ENCODE results near the gene KLLN.
"Not testable (repeated sequence)": the region's sequence is repeated elsewhere in the genome, so short reads cannot be mapped to it uniquely, and the experiment has no call there.

Gene KLLN, protein sequence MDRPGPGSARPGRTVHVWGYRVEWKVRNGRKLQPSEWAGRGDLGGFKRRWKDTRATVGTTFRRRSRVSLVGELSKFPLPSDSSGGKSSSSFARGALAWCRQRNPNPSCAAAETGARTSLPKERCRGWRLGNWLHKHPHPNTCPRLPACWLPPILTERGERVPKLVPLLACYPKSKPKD

DNA sequence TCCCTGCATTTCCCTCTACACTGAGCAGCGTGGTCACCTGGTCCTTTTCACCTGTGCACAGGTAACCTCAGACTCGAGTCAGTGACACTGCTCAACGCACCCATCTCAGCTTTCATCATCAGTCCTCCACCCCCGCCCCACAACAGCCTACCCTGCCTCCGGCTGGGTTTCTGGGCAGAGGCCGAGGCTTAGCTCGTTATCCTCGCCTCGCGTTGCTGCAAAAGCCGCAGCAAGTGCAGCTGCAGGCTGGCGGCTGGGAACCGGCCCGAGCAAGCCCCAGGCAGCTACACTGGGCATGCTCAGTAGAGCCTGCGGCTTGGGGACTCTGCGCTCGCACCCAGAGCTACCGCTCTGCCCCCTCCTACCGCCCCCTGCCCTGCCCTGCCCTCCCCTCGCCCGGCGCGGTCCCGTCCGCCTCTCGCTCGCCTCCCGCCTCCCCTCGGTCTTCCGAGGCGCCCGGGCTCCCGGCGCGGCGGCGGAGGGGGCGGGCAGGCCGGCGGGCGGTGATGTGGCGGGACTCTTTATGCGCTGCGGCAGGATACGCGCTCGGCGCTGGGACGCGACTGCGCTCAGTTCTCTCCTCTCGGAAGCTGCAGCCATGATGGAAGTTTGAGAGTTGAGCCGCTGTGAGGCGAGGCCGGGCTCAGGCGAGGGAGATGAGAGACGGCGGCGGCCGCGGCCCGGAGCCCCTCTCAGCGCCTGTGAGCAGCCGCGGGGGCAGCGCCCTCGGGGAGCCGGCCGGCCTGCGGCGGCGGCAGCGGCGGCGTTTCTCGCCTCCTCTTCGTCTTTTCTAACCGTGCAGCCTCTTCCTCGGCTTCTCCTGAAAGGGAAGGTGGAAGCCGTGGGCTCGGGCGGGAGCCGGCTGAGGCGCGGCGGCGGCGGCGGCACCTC is at the start of gene KLLN, which contains the start of gene PTEN:
Gene KLLN, minus strand, starts transcription at position 481 of the 891 bp plus-strand sequence. CDS start 1,046 bp downstream, outside the sequence.
Gene PTEN, plus strand, starts transcription at position 573 of the 891 bp plus-strand sequence. CDS start 845 bp downstream, outside the sequence.
- peak; percentile 95 for DNase-seq

DNA sequence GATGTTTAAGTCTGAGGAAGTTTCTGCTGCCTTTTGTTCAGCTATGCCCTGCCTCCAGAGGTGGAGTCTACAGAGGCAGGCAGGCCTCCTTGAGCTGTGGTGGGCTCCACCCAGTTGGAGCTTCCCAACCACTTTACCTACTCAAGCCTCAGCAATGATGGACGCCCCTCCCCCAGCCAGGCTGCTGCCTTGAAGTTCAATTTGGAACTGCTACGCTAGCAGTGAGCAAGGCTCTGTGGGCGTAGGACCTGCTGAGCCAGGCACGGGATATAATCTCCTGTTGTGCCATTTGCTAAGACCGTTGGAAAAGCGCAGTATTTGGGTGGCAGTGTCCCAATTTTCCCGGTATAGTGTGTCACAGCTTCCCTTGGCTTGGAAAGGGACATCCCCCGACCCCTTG is 40.1 kb upstream of the KLLN start:
- not testable (repeated sequence) for DNase-seq

DNA sequence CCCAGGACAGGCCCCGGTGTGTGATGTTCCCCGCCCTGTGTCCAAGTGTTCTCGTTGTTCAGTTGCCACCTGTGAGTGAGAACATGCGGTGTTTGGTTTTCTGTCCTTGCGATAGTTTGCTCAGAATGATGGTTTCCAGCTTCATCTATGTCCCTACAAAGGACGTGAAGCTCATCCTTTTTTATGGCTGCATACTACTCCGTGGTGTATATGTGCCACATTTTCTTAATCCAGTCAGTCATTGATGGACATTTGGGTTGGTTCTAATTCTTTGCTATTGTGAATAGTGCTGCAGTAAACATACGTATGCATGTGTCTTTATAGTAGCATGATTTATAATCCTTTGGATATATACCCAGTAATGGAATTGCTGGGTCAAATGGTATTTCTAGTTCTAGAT is 34.6 kb upstream of the KLLN start:
- DNase-seq, result not testable (repeated sequence)

DNA sequence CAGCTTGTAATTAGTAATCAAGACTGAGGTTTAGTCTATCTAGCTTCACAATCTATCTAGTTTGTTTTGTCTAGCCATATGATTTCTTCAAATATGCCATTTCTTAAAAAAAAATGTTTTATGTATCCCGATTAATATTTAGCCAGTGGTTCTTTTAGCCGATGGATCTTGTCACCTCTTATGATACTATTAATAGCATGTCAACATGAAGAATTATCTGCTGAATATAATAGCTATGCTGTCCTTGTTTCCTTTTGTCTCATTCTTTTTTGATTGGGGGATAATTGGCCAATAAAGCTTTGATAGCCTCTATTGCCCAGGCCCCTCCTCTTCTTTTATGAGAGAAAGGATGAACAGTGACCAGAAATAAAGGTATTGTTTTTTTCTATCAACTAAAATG is 32.9 kb upstream of the KLLN start:
- DNase-seq, result no peak

DNA sequence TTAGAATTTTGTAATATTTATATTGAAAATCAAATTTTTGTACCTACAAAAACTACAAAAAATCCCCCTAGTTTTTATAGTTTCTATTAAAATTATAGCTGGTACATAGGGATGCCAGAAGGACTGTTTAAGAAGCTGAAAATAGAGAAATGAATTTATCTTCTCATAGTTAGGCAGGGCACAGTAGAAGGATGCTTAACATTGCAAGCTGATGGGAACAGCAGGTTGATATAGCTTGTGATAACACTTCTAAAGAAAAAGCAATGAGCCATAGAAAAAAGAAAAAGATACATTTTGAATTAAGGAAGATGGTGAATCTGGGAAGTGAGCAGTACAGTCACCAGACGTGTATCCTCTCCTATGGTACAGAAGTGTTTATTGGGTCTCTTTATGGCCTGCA is 32.1 kb upstream of the KLLN start:
- no peak for DNase-seq

DNA sequence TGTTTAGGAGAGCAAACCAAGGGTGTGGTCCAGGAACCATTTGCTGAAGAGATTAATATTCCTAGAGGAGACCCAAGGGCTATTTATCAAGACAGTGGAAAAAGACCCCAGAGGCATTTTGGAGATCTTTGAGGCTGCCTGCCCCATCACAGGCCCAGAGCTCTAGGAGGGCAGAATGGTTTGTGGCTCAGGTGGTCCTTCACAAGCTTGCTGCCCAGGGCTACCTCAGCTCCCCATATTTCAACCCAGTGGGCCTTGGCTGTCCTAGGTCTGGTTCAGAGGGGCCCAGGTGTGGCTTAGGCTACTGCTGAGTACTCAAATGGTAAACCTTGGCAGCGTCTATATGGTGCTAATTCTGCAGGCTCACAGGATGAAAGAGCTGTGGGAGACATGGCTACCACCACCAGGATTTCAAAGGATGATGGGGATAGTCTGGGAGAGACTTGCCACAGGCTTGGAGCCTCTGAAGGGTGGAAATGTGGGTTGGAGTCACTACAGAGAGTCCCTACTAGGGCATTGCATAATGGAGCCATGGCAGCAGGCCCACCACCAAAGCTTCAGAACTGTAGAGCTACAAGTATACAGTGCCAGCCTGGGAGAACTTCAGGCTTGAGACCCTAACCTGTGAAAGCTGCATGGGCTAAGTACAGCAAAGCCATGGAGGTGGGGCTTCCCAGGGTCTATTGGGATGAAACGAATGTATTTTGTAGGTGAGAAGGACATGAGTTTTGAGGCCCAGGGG is 24.4 kb upstream of the KLLN start:
- no peak for DNase-seq

DNA sequence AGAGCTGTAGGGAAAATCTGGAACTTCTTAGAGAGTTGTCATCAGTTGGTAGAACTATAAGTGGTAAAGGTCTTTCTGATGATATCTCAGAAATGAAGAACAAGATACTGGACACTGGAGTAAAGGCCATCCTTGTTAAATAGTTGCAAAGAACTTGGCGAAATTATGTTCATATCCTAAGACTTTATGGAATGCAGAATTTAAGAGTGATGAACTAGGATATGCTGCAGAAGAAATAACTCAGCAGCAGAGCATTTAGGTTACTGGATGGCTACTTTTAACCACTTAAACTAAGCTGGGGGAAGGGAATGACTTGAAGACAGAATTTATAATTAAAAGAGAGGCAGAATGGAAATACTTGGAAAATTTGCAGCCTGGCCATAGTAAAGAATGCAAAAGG is 23.8 kb upstream of the KLLN start:
- no peak for DNase-seq

DNA sequence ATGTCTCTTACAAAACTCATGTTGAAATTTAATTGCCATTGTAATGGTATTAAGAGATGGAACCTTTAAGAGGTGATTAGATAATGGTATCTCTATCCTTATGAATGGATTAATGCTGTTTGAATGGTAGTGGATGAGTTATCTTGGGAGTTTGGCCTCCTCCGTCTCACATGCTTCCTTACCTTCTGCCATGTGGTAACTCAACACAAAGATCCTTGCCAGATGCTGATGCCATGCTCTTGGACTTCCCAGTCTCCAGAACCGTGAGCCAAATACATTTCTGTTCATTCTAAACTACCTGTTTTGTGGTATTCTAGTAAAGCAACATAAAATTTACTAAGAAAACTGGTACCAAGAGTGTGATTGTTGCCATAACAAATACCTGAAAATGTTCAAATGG is 23.3 kb upstream of the KLLN start:
- no peak for DNase-seq

DNA sequence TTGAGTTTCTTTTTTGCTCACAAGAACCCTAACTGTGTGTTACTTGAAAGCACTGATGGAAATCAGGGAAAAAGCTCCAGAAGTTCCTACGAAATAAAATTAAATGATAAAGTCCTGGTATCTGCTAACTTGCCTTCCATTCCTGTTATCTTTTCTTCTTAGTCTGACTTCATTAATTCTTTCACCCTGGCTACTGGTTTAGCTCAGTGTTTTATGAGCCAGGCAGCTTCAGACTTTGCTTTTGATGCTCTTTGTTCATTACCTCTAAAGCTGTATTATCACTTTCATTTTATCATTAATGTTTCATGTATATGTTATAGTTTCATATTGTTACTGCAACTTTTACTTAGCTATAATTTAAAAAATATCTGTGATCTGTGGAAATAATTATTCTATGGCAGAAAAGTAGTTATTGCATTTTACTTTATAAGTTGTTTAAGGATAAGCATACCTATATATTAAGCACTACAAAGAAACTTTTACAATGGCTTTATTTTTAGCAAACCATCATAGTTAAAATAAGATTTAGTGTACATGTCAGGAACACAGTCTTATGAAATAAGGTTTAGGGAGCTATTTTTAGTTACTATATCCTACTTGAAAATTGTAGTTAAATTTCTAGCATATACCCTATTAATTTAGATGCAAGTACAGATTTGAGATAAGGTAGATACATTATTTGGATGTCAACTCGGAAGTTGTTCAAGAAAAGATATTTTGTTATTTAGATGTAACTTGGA is 19.4 kb upstream of the KLLN start:
- DNase-seq, result no peak

DNA sequence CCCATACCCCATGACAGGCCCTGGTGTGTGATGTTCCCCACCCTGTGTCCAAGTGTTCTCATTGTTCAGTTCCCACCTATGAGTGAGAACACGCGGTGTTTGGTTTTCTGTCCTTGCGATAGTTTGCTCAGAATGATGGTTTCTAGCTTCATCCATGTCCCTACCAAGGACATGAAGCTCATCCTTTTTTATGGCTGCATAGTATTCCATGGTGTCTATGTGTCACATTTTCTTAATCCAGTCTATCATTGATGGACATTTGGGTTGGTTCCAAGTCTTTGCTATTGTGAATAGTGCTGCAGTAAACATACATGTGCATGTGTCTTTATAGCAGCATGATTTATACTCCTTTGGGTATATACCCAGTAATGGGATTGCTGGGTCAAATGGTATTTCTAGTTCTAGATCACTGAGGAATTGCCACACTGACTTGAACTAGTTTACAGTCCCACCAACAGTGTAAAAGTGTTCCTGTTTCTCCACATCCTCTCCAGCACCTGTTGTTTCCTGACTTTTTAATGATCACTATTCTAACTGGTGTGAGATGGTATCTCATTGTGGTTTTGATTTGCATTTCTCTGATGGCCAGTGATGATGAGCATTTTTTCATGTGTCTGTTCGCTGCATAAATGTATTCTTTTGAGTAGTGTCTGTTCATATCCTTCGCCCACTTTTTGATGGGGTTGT is 18.2 kb upstream of the KLLN start:
- not testable (repeated sequence) for DNase-seq

DNA sequence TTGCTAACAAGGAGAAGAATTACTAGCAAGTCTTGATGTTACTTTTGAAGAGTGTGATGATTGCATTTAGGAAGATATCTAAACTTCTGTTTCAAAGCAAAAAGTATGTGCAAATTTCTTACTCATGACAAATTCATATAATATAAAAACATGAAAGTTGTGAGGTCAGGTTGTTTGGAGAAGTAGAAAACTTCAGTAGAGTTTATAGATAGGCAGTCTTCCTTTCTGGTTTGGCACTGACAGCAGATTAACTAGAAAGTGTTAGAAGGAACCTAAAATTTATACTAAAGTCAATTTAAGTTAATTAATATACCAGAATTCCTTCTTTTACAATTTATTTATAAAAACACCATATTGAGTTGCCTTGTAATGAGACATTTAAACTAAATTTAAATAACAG is 17.0 kb upstream of the KLLN start:
- peak; percentile 53 for DNase-seq

DNA sequence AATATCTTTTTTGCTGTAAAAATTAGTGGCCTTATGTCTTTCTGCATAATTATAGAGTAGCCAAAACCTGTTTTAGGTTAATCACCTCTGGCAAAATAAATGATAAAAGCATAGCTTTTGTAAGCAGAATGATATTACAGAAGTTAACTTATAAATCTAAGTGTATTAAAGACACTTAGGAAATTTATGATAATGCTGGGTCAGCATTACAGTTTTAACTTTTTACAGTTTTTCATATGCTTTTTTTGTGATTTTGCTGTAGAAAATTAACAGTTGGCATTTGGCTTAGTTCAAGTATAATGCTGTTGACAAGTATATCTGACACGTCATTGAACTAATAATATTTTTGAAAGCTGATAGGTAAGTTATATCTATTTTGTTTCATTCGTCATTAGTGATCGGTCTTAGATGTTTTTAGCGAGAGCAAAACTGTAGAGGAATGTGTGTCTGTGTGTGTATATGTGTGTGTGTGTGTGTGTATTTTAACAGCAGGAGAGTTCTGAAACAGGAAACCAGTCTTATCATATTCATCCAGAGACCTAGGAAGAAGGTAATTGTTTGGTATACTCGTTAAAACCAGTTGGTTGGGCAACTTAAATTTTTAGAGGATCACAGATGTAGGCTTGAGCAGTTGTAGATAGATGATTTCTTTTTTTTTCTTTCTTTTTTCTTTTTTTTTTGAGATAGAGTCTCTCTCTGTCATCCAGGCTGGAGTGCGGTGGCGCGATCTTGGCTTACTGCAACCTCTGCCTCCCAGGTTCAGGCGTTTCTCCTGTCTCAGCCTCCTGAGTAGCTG is 15.5 kb upstream of the KLLN start:
- DNase-seq, result peak; percentile 94

DNA sequence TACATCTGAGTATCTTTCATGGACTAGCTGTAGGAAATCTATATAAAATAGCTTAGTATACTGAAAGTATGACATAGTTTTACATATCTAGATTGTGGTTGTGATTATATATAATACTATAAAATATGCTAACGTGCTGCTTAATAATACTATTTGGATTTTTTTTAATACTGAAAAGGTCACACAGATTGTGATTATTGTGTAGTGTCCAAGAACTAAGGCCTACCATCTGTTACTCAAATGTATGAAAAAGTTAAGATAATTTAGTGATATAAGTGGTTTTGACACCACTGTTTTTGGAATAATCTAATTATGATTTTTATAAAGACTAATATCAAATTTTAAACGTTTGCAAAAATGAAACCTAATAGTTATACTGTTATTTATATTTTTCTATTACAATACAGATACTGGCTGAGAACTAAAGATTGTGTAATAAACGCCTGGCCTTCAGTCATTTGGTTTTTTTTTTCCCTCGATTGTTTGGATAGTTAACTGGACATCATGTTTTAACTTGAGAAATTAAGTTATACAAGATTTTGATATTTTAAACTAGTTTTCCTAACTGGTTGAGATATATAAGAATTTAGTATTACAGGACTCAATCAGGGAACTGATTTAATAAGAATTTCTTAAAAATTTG is 12.7 kb upstream of the KLLN start:
- no peak for DNase-seq

DNA sequence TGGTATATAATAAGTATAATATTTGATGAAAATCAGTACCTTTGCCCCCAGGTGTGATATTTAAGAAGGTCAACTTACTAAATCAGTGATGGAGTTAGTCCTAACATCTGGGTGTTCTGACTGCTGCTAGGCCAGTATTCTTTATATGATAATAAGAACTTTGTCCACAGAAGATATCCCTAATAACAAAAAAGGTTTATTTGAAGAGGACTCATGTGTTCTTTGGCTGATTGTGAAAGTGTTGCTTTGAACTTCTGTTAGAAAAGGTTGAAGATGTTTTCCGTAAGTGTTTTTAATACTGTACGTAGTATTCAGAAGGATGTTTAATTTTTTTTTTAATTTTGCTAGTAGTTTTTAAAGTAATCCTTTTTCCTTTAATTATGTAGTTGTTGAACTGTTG is 10.3 kb upstream of the KLLN start:
- DNase-seq, result no peak

DNA sequence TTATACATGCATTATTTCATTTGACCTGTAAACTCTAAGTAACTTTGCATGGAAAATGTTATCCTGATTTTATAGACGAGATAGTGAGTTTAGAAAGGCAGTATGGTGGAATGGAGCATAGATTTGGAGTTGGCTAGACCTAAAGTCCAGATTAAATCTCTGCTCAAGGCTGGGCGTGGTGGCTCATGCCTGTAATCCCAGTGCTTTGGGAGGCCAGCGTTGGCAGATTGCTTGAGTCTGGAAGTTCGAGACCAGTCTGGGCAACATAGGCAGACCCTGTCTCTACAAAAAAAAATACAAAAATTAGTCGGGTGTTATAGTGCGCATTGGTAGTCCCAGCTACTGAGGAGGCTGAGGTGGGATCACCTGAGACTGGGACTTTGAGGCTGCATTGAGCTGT is 9.5 kb upstream of the KLLN start:
- DNase-seq, result no peak

DNA sequence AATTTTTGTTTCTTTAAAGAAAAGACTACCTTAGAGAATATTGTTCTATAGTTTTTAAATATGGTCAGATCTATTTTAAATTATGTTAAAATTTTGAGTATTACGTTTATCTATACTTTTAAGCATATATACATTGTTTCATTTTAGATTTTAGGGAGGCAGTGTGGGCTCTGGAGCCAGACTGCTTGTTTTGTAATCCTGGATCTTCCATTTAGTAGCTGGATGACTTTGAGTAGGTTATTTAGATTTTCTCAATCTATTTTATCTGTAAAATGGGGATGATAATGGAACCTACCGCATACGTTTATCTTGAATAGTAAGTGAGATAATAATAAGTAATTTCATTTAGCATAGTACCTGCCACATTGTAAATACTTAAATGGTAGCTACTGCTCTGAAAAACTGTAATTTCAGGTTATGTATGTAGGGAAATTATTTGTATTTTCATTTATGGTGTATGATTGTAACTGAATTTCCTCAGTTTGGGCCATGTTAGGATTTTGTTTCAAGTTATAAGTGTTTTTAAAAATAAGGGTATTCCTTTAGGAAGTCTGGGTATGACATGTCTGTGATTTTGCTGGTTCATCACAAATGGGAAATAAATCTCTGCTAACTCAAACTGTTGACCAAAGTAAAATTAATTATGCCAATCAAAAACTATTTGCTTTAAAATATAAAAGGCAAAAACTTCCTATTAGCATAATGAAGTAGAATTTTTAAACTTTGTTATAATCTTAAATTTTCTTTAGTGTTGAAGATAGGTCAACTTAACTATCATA is 6.6 kb upstream of the KLLN start:
- DNase-seq, result no peak

DNA sequence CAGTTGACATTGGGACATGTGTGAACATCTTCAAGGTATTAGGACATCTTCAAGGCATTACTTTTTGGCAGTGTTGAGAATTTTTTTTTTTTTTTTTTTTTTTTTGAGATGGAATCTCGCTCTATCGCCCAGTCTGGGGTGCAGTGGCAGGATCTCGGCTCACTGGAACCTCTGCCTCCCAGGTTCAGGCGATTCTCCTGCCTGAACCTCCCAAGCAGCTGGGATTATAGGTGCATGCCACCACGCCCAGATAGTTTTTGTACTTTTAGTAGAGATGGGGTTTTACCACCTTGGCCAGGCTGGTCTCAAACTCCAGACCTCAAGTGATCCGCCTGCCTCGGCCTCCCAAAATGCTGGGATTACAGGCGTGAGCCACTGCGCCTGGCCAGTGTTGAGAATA is 5.8 kb upstream of the KLLN start:
- not testable (repeated sequence) for DNase-seq

DNA sequence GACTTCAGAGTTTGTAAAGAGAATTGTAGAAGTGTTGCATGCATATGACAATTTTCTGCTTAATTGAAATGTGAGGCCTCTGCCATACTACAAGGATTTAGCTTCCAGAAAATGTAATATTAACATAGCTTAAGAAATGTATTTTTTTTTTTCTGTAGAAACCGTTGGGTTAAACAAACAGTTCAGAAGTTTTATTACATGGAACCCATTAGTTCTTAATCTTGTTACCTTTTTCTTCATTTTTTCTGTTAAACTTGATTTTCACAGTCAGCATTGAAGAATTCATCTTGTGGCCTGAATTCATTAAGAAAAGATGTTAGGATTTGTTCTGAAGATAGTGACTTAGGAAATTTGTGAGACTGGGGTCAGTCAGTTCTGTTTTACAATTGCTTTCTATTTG is 4.9 kb upstream of the KLLN start:
- DNase-seq, result no peak

DNA sequence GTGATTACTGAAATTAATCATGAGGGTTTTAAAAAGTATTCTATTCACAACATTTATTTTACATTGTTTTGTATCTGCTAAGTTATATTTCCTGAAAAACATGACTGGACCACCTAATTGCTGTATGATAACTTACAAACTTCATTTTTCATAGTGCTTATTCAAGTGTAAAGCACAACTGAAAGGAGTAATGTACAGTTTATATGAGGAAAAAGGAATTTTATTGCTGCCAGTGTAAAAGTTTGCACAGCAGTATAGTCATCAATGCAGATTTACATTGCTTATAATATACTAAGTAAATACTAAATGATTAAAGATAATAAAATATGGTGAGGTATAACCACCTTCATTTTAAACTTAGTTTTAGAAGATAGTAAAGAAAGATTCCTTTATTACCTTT is 4.1 kb upstream of the KLLN start:
- no peak for DNase-seq

DNA sequence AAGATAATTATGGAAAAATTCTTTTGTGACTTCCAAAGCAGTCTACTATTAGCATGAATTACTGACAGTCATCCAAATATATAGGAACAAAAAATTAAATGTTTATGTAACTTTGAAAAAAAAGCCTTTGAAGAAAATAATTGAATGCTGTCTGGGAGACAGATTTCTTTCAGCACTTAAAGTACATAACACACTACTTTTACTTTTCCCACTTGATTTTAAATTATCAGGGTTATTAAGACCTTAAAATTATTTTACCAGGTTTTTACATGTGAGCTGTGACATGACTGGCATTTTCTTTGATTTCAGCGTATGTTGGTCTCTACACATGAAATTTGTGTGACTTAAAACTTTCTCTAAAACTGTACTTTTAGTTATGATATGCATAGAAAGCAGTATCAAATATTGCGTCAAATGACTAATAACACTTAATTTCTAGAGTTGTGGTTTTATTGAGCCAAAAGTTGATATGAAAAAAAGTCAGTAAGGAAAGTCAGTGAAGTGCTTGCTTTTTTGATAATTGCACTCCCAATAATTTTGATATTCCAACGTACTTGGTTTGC is 3.2 kb upstream of the KLLN start:
- peak; percentile 15 for DNase-seq

Data from hematopoietic multipotent progenitor cell treated with erythropoietin and hydrocortisone succinate and interleukin-3 and kit ligand, for 4 days (in vitro differentiated cells).